Parathyroid adenoma (tissue), 2 donors: ENCODE measurements around the gene PTPN6.

ENCODE experiments used
- H2AFZ ChIP-seq: fragments of 300-600 bp; sonication (generic); one replicate; pipeline ENCODE4 v1.7.0; 2017; ENCODE audit warnings: antibody characterized with exemption, mild to moderate bottlenecking
- H3K27ac ChIP-seq: fragments of 300-600 bp; sonication (generic); one replicate; pipeline ENCODE4 v1.7.0; 2017
- H3K27me3 ChIP-seq: fragments of 300-600 bp; sonication (generic); one replicate; pipeline ENCODE4 v1.7.0; 2017; ENCODE audit warnings: low read length; ENCODE audit not compliant: control insufficient read depth, insufficient read depth
- H3K36me3 ChIP-seq: fragments of 300-600 bp; sonication (generic); one replicate; pipeline ENCODE4 v1.7.0; 2017; ENCODE audit warnings: low read length; ENCODE audit not compliant: control insufficient read depth, insufficient read depth
- H3K4me1 ChIP-seq: fragments of 300-600 bp; sonication (generic); one replicate; pipeline ENCODE4 v1.7.0; 2017; ENCODE audit warnings: control low read depth
- H3K4me2 ChIP-seq: fragments of 300-600 bp; sonication (generic); one replicate; pipeline ENCODE4 v1.7.0; 2017; ENCODE audit warnings: low read length
- H3K4me3 ChIP-seq: fragments of 300-600 bp; sonication (generic); one replicate; pipeline ENCODE4 v1.7.0; 2017; ENCODE audit warnings: low read depth, low read length
- H3K79me2 ChIP-seq: fragments of 300-600 bp; sonication (generic); one replicate; pipeline ENCODE4 v1.7.0; 2017; ENCODE audit warnings: control low read depth
- H3K9ac ChIP-seq: fragments of 300-600 bp; sonication (generic); one replicate; pipeline ENCODE4 v1.7.0; 2017; ENCODE audit warnings: mild to moderate bottlenecking
- H3K9me3 ChIP-seq: fragments of 300-600 bp; sonication (generic); one replicate; pipeline ENCODE4 v1.7.0; 2017; ENCODE audit warnings: low read length; ENCODE audit not compliant: control insufficient read depth
- CTCF ChIP-seq: fragments of 300-600 bp; sonication (generic); IDR thresholded peaks from one replicate; pipeline ENCODE4 v1.7.0; 2017; ENCODE audit warnings: antibody characterized with exemption, mild to moderate bottlenecking
- donor health status: primary hyperparathyroidism.

PTPN6 gene

GRCh38 chr12:6950811-6951540 is at the start of gene PTPN6:
Gene PTPN6, plus strand, starts transcription at chr12:6951356. Its CDS starts 157 bp downstream, at chr12:6951513.
- Histone ChIP-seq H3K36me3 (no peaks in the 10 kb centered on the region), H3K27ac (no peak within 1 kb of the TSS), H3K4me2 (no peak within 1 kb of the TSS), H3K79me2 (no peaks in the 10 kb centered on the region), H3K4me1 (peaks cover 7% of the 10 kb centered on the region), H3K9me3 (no peaks in the 10 kb centered on the region), H2AFZ (no peak within 1 kb of the TSS), H3K9ac (no peak within 1 kb of the TSS), H3K4me3 (no peak within 1 kb of the TSS), H3K27me3 (no peaks in the 10 kb centered on the region)
- TF ChIP-seq CTCF = no peak

GRCh38 chr12:6902448-6902847 is 48.7 kb upstream of the PTPN6 start:
- Histone ChIP-seq H3K36me3 (no peaks in the 10 kb centered on the region), H3K79me2 (no peaks in the 10 kb centered on the region), H3K9ac (no peak overlapping the region), H3K27me3 (no peaks in the 10 kb centered on the region), H3K4me1 (peaks cover 8% of the 10 kb centered on the region), H2AFZ (no peak overlapping the region), H3K9me3 (no peaks in the 10 kb centered on the region), H3K4me3 (no peak overlapping the region), H3K27ac (no peak overlapping the region), H3K4me2 (no peak overlapping the region)
- no peak for TF ChIP-seq CTCF

- no peak overlapping the region for H3K9ac ChIP-seq
- H3K27ac ChIP-seq = no peak overlapping the region
- peaks cover 8% of the 10 kb centered on the region for H3K4me1 ChIP-seq
- no peaks in the 10 kb centered on the region for H3K9me3 ChIP-seq
- H2AFZ ChIP-seq = peak overlapping the region; percentile 95
- no peaks in the 10 kb centered on the region for H3K79me2 ChIP-seq
- H3K27me3 ChIP-seq = no peaks in the 10 kb centered on the region
- H3K4me2 ChIP-seq = peak overlapping the region; percentile 87
- no peak for TF ChIP-seq CTCF
- peak overlapping the region; percentile 75 for H3K4me3 ChIP-seq
- H3K36me3 ChIP-seq = no peaks in the 10 kb centered on the region
These were observed 47.4 kb upstream of the PTPN6 start for GRCh38 chr12:6903722-6904121.

GRCh38 chr12:6904280-6905276 is 46.6 kb upstream of the PTPN6 start, which contains the start of gene LRRC23:
Gene LRRC23, plus strand, starts transcription at chr12:6904822. Its CDS starts 812 bp downstream, at chr12:6905634.
- no peaks in the 10 kb centered on the region for H3K27me3 ChIP-seq
- no peaks in the 10 kb centered on the region for H3K79me2 ChIP-seq
- H2AFZ ChIP-seq = peak within 1 kb of the TSS; percentile 95
- H3K4me2 ChIP-seq = peak within 1 kb of the TSS; percentile 87
- peak within 1 kb of the TSS; percentile 88 for H3K27ac ChIP-seq
- no peak for TF ChIP-seq CTCF
- H3K9me3 ChIP-seq = no peaks in the 10 kb centered on the region
- H3K4me1 ChIP-seq = peaks cover 8% of the 10 kb centered on the region
- H3K4me3 ChIP-seq = peak within 1 kb of the TSS; percentile 75
- H3K36me3 ChIP-seq = no peaks in the 10 kb centered on the region
- peak within 1 kb of the TSS; percentile 62 for H3K9ac ChIP-seq
